ENCODE results near the gene TMEM131. TPM values are rescaled to one million over a fixed set of nuclear protein-coding genes. Genes with fewer than 3 reads are reported as not detected.

TMEM131 gene
- total RNA-seq, 1 experiment from 2014 or later = 21.9 TPM

- no peak for TF ChIP-seq NFATC4 (CRISPR knock-in tag; IDR thresholded peaks at IDR 0.05)
- TF ChIP-seq, protein P1, sequence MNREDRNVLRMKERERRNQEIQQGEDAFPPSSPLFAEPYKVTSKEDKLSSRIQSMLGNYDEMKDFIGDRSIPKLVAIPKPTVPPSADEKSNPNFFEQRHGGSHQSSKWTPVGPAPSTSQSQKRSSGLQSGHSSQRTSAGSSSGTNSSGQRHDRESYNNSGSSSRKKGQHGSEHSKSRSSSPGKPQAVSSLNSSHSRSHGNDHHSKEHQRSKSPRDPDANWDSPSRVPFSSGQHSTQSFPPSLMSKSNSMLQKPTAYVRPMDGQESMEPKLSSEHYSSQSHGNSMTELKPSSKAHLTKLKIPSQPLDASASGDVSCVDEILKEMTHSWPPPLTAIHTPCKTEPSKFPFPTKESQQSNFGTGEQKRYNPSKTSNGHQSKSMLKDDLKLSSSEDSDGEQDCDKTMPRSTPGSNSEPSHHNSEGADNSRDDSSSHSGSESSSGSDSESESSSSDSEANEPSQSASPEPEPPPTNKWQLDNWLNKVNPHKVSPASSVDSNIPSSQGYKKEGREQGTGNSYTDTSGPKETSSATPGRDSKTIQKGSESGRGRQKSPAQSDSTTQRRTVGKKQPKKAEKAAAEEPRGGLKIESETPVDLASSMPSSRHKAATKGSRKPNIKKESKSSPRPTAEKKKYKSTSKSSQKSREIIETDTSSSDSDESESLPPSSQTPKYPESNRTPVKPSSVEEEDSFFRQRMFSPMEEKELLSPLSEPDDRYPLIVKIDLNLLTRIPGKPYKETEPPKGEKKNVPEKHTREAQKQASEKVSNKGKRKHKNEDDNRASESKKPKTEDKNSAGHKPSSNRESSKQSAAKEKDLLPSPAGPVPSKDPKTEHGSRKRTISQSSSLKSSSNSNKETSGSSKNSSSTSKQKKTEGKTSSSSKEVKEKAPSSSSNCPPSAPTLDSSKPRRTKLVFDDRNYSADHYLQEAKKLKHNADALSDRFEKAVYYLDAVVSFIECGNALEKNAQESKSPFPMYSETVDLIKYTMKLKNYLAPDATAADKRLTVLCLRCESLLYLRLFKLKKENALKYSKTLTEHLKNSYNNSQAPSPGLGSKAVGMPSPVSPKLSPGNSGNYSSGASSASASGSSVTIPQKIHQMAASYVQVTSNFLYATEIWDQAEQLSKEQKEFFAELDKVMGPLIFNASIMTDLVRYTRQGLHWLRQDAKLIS (CRISPR knock-in tag; IDR thresholded peaks at IDR 0.05; ENCODE audit: borderline replicate concordance) = no peak
- TF ChIP-seq, protein P2, sequence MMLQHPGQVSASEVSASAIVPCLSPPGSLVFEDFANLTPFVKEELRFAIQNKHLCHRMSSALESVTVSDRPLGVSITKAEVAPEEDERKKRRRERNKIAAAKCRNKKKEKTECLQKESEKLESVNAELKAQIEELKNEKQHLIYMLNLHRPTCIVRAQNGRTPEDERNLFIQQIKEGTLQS (CRISPR knock-in tag; conservative IDR thresholded peaks at IDR 0.05) = no peak
- TF ChIP-seq ZNF416 (CRISPR knock-in tag; IDR thresholded peaks at IDR 0.05) = no peak
These were observed 32.4 kb upstream of the TMEM131 start (continued) for GRCh38 chr2:98028101-98028561.

DNA sequence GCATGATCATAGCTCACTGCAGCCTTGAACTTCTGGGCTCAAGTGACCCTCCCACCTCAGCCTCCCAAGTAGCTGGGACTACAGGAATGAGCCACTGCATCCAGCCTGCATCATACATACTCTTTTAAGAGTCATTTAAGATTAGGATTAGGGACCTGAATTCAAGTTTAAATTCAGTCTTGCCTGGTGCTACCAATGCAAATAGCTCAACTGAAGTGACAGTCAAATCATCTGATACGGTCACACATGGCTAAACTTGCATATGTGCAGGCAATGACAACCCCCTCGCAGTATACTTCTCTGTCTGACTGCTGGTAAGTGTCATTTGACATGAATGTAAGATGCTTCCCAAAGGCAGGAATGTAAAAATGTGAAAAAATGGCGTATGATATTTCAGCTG lies 31.8 kb upstream of the TMEM131 start:
- Mint-ChIP-seq H3K27ac (no peak overlapping the region), H3K4me1 (peaks cover 4% of the 10 kb centered on the region; the same call in 1 of the 2 replicates), H3K27me3 (ENCODE audit: low read depth) (no peaks in the 10 kb centered on the region; the same call in 1 of the 2 replicates), H3K36me3 (no peaks in the 10 kb centered on the region; the same call in 1 of the 2 replicates), H3K9me3 (peaks cover 17% of the 10 kb centered on the region), H3K4me3 (no peak overlapping the region)
- no peak for ATAC-seq
- no peak for DNase-seq (ENCODE audit: low spot score)
- CTCF ChIA-PET = interaction anchor here (1.2 kb wide), 1 partner anchor 9 kb away, joined by 5 read pairs; no protein-coding TSS in a partner anchor
- no peak for TF ChIP-seq FOXK1 (CRISPR knock-in tag; IDR thresholded peaks at IDR 0.05)
- no peak for TF ChIP-seq ZNF232 (CRISPR knock-in tag; IDR thresholded peaks at IDR 0.05)
- TF ChIP-seq, protein P3, sequence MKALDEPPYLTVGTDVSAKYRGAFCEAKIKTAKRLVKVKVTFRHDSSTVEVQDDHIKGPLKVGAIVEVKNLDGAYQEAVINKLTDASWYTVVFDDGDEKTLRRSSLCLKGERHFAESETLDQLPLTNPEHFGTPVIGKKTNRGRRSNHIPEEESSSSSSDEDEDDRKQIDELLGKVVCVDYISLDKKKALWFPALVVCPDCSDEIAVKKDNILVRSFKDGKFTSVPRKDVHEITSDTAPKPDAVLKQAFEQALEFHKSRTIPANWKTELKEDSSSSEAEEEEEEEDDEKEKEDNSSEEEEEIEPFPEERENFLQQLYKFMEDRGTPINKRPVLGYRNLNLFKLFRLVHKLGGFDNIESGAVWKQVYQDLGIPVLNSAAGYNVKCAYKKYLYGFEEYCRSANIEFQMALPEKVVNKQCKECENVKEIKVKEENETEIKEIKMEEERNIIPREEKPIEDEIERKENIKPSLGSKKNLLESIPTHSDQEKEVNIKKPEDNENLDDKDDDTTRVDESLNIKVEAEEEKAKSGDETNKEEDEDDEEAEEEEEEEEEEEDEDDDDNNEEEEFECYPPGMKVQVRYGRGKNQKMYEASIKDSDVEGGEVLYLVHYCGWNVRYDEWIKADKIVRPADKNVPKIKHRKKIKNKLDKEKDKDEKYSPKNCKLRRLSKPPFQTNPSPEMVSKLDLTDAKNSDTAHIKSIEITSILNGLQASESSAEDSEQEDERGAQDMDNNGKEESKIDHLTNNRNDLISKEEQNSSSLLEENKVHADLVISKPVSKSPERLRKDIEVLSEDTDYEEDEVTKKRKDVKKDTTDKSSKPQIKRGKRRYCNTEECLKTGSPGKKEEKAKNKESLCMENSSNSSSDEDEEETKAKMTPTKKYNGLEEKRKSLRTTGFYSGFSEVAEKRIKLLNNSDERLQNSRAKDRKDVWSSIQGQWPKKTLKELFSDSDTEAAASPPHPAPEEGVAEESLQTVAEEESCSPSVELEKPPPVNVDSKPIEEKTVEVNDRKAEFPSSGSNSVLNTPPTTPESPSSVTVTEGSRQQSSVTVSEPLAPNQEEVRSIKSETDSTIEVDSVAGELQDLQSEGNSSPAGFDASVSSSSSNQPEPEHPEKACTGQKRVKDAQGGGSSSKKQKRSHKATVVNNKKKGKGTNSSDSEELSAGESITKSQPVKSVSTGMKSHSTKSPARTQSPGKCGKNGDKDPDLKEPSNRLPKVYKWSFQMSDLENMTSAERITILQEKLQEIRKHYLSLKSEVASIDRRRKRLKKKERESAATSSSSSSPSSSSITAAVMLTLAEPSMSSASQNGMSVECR (CRISPR knock-in tag; IDR thresholded peaks at IDR 0.05; ENCODE audit: borderline replicate concordance) = no peak
- POLR2A ChIA-PET = interaction anchor here (0.6 kb wide), 1 partner anchor 116 kb away, joined by 5 read pairs; no protein-coding TSS in a partner anchor

DNA sequence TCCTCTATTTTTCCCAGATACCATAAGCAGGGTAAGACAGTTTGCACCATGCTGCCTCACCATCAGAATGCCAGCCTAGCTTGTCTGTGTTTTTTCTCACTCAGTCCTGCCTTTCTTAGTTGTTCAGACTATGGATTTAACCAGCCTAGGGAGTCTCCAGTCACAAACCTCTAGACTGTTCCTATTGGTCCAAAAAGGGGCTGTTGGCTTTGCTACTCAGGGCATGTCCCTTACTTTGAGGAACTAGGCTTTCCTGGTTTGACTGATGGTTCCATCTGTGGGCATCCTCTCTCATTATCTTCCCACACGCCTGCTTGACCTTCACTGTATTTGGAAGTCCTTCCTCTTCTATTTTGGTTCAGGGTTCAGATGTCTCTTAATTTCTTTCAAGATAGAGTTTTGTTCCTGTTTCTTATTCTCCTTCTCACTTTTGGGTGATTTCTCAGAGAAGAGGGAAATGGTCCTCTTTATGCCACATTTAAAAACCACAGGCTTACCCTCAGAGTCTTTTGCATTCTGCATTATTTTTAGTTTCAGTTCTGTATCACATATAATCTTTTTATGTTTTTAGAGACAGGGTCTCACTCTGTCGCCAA lies 31.3 kb upstream of the TMEM131 start:
- Mint-ChIP-seq H3K9me3 (peaks cover 23% of the 10 kb centered on the region), H3K36me3 (no peaks in the 10 kb centered on the region; the same call in 1 of the 2 replicates), H3K4me1 (peaks cover 4% of the 10 kb centered on the region; the same call in 1 of the 2 replicates), H3K4me3 (no peak overlapping the region), H3K27me3 (ENCODE audit: low read depth) (no peaks in the 10 kb centered on the region; the same call in 1 of the 2 replicates), H3K27ac (no peak overlapping the region)
- CTCF ChIA-PET = interaction anchor here (1.2 kb wide), 1 partner anchor 10 kb away, joined by 5 read pairs; no protein-coding TSS in a partner anchor
- DNase-seq (ENCODE audit: low spot score) (no peak), ATAC-seq (no peak)
- POLR2A ChIA-PET = interaction anchor here (0.6 kb wide), 1 partner anchor 117 kb away, joined by 5 read pairs; no protein-coding TSS in a partner anchor
- no peak for TF ChIP-seq EMX1 (CRISPR knock-in tag; IDR thresholded peaks at IDR 0.05)
- TF ChIP-seq NFATC4 (CRISPR knock-in tag; IDR thresholded peaks at IDR 0.05) = no peak
- TF ChIP-seq ATF6 (CRISPR knock-in tag; IDR thresholded peaks at IDR 0.05) = no peak
- TF ChIP-seq FOXK1 (CRISPR knock-in tag; IDR thresholded peaks at IDR 0.05) = no peak
- TF ChIP-seq CREB1 (CRISPR knock-in tag; IDR thresholded peaks at IDR 0.05) = no peak
- TF ChIP-seq IRF2 (CRISPR knock-in tag; IDR thresholded peaks at IDR 0.05; ENCODE audit: borderline replicate concordance, low read depth) = no peak
- TF ChIP-seq E2F4 (CRISPR knock-in tag; IDR thresholded peaks at IDR 0.05; ENCODE audit: borderline replicate concordance, low read depth) = no peak
- TF ChIP-seq, protein P4, sequence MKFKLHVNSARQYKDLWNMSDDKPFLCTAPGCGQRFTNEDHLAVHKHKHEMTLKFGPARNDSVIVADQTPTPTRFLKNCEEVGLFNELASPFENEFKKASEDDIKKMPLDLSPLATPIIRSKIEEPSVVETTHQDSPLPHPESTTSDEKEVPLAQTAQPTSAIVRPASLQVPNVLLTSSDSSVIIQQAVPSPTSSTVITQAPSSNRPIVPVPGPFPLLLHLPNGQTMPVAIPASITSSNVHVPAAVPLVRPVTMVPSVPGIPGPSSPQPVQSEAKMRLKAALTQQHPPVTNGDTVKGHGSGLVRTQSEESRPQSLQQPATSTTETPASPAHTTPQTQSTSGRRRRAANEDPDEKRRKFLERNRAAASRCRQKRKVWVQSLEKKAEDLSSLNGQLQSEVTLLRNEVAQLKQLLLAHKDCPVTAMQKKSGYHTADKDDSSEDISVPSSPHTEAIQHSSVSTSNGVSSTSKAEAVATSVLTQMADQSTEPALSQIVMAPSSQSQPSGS (CRISPR knock-in tag; IDR thresholded peaks at IDR 0.05; ENCODE audit: borderline replicate concordance, low read depth) = no peak
- no peak for TF ChIP-seq TEAD1 (CRISPR knock-in tag; IDR thresholded peaks at IDR 0.05)
- no peak for TF ChIP-seq ZNF317 (CRISPR knock-in tag; IDR thresholded peaks at IDR 0.05; ENCODE audit: borderline replicate concordance, low read depth)

Measured in WTC11 (cell line).